Measurements from ENCODE around the gene SERTAD2.

DNA sequence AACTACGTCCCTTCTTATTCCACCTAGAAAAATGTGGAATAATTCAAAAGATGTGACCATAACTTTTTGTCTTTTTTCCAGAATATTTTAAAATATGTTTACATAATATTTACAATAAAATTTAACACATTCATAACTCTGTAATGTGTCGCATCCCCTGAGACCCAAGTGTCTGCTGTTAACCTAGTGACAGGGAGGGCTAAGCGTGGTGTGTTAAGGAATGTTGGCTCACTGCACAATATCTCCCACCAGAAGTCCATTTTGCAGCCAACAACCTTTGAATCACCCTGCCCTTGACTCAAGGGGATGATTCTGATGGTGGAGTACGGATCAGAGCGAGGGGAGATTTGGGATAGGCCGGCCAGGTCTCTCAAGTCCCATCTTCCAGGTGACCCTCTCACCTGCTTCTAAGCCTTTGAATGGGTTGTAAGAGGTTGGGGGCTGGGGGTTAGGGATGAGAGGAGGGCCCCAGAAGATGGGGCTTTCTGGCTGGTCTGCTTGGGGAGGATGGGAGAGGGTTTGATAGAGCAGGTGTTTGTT lies 43.3 kb downstream of the SERTAD2 start:
- TF ChIP-seq, protein P1, sequence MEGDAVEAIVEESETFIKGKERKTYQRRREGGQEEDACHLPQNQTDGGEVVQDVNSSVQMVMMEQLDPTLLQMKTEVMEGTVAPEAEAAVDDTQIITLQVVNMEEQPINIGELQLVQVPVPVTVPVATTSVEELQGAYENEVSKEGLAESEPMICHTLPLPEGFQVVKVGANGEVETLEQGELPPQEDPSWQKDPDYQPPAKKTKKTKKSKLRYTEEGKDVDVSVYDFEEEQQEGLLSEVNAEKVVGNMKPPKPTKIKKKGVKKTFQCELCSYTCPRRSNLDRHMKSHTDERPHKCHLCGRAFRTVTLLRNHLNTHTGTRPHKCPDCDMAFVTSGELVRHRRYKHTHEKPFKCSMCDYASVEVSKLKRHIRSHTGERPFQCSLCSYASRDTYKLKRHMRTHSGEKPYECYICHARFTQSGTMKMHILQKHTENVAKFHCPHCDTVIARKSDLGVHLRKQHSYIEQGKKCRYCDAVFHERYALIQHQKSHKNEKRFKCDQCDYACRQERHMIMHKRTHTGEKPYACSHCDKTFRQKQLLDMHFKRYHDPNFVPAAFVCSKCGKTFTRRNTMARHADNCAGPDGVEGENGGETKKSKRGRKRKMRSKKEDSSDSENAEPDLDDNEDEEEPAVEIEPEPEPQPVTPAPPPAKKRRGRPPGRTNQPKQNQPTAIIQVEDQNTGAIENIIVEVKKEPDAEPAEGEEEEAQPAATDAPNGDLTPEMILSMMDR (IDR thresholded peaks at IDR 0.05; ENCODE audit: low read depth, low read length) = no peak
- TF ChIP-seq MAX (IDR thresholded peaks at IDR 0.05; ENCODE audit: low read depth, low read length) = no peak
- no peak for TF ChIP-seq POLR2A (IDR thresholded peaks at IDR 0.05; ENCODE audit: extremely low read depth, insufficient read length)
- TF ChIP-seq MYC (IDR thresholded peaks at IDR 0.05; ENCODE audit: low read depth, low read length) = no peak
